Aorta (tissue), 5 donors: ENCODE measurements around the gene ZNF423. TPM values are rescaled to one million over a fixed set of nuclear protein-coding genes. Genes with fewer than 3 reads are reported as not detected.

Source experiments
- ATAC-seq: fragments of 200-7000 bp; cut with Tn5 transposase; one replicate; pipeline ENCODE4 v1.9.1; 2022; ENCODE audit warnings: moderate library complexity; ENCODE audit not compliant: low FRiP score
- DNase-seq, 2 donors: peaks; one replicate each; pipeline ENCODE4 v3.0.0-alpha.2; 2020
- H3K27ac ChIP-seq, 2 donors: one replicate each; pipeline ENCODE4 v1.5.1; 2013; ENCODE audit warnings: low read length in 2 of 2, mild to moderate bottlenecking in 2 of 2, moderate library complexity in 2 of 2, control low read depth in 1 of 2, inconsistent platforms in 1 of 2, low read depth in 1 of 2
- H3K27me3 ChIP-seq, 2 donors: one replicate each; pipeline ENCODE4 v1.6.1; 2013; ENCODE audit warnings: control low read depth in 1 of 2, low read length in 1 of 2, mild to moderate bottlenecking in 1 of 2, moderate library complexity in 1 of 2; ENCODE audit not compliant: insufficient read depth in 2 of 2, control insufficient read depth in 1 of 2
- H3K36me3 ChIP-seq, 2 donors: one replicate each; pipeline ENCODE4 v1.6.1; 2013; ENCODE audit warnings: control low read depth in 1 of 2, low read length in 1 of 2, mild to moderate bottlenecking in 1 of 2; ENCODE audit not compliant: insufficient read depth in 2 of 2, control insufficient read depth in 1 of 2
- H3K4me1 ChIP-seq, 2 donors: one replicate each; pipeline ENCODE4 v1.6.1; 2013; ENCODE audit warnings: low read length in 2 of 2, control low read depth in 1 of 2, mild to moderate bottlenecking in 1 of 2, moderate library complexity in 1 of 2; ENCODE audit not compliant: insufficient read depth in 2 of 2, control insufficient read depth in 1 of 2
- H3K4me3 ChIP-seq, 2 donors: one replicate each; pipeline ENCODE4 v1.5.1; 2013; ENCODE audit warnings: low read length in 2 of 2, control low read depth in 1 of 2, mild to moderate bottlenecking in 1 of 2
- H3K9me3 ChIP-seq: one replicate; pipeline ENCODE4 v1.6.1; 2013; ENCODE audit warnings: mild to moderate bottlenecking, low read length; ENCODE audit not compliant: control insufficient read depth
- WGBS, 2 donors: extraction: QIAGEN DNeasy Blood & Tissue Kit; methylation state at CpG; one replicate each; pipeline ENCODE4 v1.1.7; 2013; 5-methylcytosine and 5-hydroxymethylcytosine counted together
- intact Hi-C, 2 donors: fragments of 100-400 bp; cut with DNase I; formaldehyde crosslinking; loops; one replicate each; pipeline versions ENCODE4 v1.14.2 to v1.15.0; 2022
- polyA plus RNA-seq, 2 donors: library from polyadenylated mRNA; stranded (reverse); fragments of 200-250 nt; gene quantifications; one replicate each; pipeline ENCODE4 v1.2.3, GENCODE V29; 2013
- total RNA-seq, 2 donors: library from RNA; stranded (reverse); fragmentation: NEBNext Ultra II Directional; extraction: Animal tissue kit (Norgen Biotek cat#: 25700); gene quantifications; one replicate each; pipeline ENCODE4 v1.2.1, GENCODE V29; 2021
- donor health status: healthy with polysubstance abuse.
- donor health status: Bipolar disorder and iron deficiency.
- donor health status: DM: no; HTN: no; CAD: no.
- donor health status: DM: no; HTN: no; CAD: no.
- donor health status: DM: yes; HTN: yes; CAD: no.

Gene ZNF423
- total and polyA plus RNA-seq, 4 donors, result 3.1 to 43.1 (median 10.0) TPM

DNA sequence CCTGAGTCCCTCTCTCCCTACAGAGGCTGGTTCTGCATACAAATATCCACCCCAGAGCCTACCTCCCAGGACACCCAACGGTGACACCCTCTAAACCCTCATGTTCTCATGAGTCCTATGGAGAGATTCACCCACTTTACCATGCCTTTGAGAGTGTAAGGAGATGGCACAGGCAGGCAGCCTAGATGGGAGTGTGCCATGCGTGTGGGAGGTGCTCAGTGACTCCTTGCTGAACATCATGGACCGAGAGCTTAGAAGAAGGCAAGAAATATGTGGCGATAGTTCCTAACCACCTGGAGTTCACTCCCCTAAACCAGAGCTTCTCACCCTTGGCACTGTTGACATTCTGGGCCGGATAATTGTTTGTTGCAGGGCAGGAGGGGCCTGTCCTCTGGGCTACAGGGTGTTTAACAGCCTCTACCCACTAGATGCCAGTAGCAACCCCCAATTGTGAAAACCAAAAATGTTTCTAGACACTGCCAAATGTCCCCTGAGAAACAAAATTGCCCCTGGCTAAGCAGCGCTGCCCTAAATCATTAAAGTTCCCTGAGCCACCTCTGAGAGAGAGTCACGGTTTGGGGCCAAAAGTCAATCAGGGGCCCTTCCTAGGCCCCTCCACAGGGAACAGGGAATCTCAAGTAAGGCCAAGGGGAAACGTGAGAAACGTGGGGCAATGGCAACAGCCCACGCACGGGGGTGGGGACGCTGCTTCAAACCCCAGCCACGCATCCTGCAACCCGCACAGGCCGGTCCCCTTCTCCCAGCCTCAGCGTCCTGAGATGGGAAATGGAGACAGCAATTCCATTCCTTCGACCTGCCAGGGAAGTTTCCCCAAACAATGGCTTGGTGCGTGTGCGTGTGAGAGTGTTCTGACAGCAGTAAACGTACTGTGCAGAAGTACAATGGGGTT lies 415.5 kb downstream of the ZNF423 start:
- Histone ChIP-seq H3K4me1 (no peaks in the 10 kb centered on the region), H3K27ac (no peak overlapping the region), H3K9me3 (no peaks in the 10 kb centered on the region), H3K27me3 (no peaks in the 10 kb centered on the region), H3K36me3 (no peaks in the 10 kb centered on the region), H3K4me3 (no peak overlapping the region)
- ATAC-seq, result no peak
- DNase-seq, result peak in 1 of 2 donors; percentile 59
- intact Hi-C loops, result no loop called here
- 82 to 83% methylated on average over 20 of the region's 20 CpGs for WGBS, 2 donors

DNA sequence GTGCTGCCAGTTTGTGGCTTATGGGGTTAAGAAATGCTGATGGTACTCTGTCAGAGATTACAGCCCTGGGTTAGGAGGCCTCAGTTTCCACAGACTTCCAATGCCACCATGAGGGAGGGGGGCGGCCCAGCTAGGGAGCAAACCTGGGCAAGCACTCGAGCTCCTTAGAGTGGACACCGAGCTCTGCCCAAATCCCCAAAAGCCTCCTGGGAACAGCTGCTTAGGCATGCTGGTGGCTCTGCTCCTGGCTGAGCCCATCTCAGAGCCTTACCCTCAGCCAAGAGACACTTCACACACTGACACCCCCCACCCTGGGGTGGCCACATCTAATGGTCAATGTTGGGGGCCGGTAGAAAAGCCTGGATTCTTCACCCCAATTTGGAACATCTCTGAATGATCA lies 416.2 kb downstream of the ZNF423 start:
- H3K27ac ChIP-seq, result no peak overlapping the region
- H3K9me3 ChIP-seq, result no peaks in the 10 kb centered on the region
- no peaks in the 10 kb centered on the region for H3K27me3 ChIP-seq
- no peaks in the 10 kb centered on the region for H3K4me1 ChIP-seq
- H3K36me3 ChIP-seq, result no peaks in the 10 kb centered on the region
- H3K4me3 ChIP-seq, result no peak overlapping the region
- DNase-seq (peak in 1 of 2 donors; percentile 49), ATAC-seq (no peak)
- intact Hi-C loops, result no loop called here
- 87 to 91% methylated on average over 4 of the region's 4 CpGs for WGBS, 2 donors

DNA sequence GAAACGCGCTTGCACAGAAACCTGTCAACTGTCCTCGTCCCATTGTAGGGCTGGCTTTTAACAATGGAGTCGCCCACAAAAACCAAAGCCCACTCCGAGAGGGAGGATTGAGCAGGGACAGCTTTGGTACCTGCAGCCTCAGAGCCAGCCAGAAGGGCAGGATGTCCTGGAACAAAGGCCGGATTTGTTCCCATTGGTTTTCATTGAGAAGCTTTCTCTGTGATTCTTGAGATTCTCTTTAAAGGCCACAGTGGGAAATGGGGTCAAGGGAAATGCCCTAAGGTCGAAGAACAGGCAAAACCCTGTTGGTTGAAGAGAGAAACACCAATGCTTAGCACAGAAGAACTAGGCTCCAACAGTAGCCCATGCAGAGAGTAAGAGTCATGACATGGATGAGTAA lies 416.9 kb downstream of the ZNF423 start:
- 90% methylated on average over 7 of the region's 7 CpGs for WGBS, 2 donors
- no peak for ATAC-seq

More for the DNA sequence above, 416.9 kb downstream of the ZNF423 start:
- Histone ChIP-seq H3K9me3 (no peaks in the 10 kb centered on the region), H3K4me1 (no peaks in the 10 kb centered on the region), H3K27ac (no peak overlapping the region), H3K36me3 (no peaks in the 10 kb centered on the region), H3K4me3 (no peak overlapping the region), H3K27me3 (no peaks in the 10 kb centered on the region)
- DNase-seq, result peak in 1 of 2 donors; percentile 36
- intact Hi-C loops, result no loop called here

Other genes with a start within 250 kb of the ZNF423 start
- gene CNEP1R1, start 169.1 kb upstream of the ZNF423 start, total RNA-seq, result 10 to 100 TPM; 25.0 to 25.3 TPM
- 10 to 100 TPM; 11.5 to 15.5 TPM for gene CNEP1R1, start 169.1 kb upstream of the ZNF423 start, polyA plus RNA-seq
- 10 to 100 TPM in 1 of 2 donors, 1 to 10 TPM in 1; 9.4 to 17.9 TPM for gene HEATR3, start 209.9 kb upstream of the ZNF423 start, total RNA-seq
- 1 to 10 TPM; 3.7 to 4.6 TPM for gene HEATR3, start 209.9 kb upstream of the ZNF423 start, polyA plus RNA-seq